HG02642 (cell line): ENCODE data around the gene CD3E.
"Not testable (repeated sequence)": the region's sequence is repeated elsewhere in the genome, so short reads cannot be mapped to it uniquely, and the experiment has no call there.

Experiments used
- ATAC-seq: cut with Tn5 transposase; IDR thresholded peaks from one replicate; pipeline ENCODE4 v1.9.1; 2021; ENCODE audit warnings: mild to moderate bottlenecking; ENCODE audit not compliant: unreplicated experiment, poor library complexity

The CD3E gene

GRCh38 chr11:118289401-118289800, 15.1 kb upstream of the CD3E start:
- no peak for ATAC-seq

- no peak for ATAC-seq
Observed at GRCh38 chr11:118290923-118291322, 13.6 kb upstream of the CD3E start.

GRCh38 chr11:118291477-118292135, 12.9 kb upstream of the CD3E start:
- no peak for ATAC-seq

GRCh38 chr11:118294053-118294452, 10.5 kb upstream of the CD3E start:
- ATAC-seq, result no peak

GRCh38 chr11:118295199-118295598, 9.3 kb upstream of the CD3E start:
- ATAC-seq, result no peak

- ATAC-seq, result no peak
Observed at GRCh38 chr11:118295815-118296454, 8.6 kb upstream of the CD3E start.

- no peak for ATAC-seq
Observed at GRCh38 chr11:118301600-118302195, 2.8 kb upstream of the CD3E start.

GRCh38 chr11:118304227-118304567, 333 bp upstream of the CD3E start:
- no peak for ATAC-seq

- ATAC-seq, result no peak
Observed at GRCh38 chr11:118305726-118306125, 1.2 kb downstream of the CD3E start.

GRCh38 chr11:118306556-118306955, 2.0 kb downstream of the CD3E start:
- ATAC-seq, result no peak

- not testable (repeated sequence) for ATAC-seq
Observed at GRCh38 chr11:118308995-118309528, 4.5 kb downstream of the CD3E start.

GRCh38 chr11:118310271-118310670, 5.7 kb downstream of the CD3E start:
- ATAC-seq, result no peak

GRCh38 chr11:118310781-118311485, 6.4 kb downstream of the CD3E start:
- no peak for ATAC-seq

GRCh38 chr11:118311518-118311917, 7.0 kb downstream of the CD3E start:
- ATAC-seq, result no peak

- ATAC-seq, result no peak
Observed at GRCh38 chr11:118312328-118312727, 7.8 kb downstream of the CD3E start.

GRCh38 chr11:118313242-118313641, 8.7 kb downstream of the CD3E start:
- ATAC-seq, result no peak

GRCh38 chr11:118314988-118315411, 10.5 kb downstream of the CD3E start:
- no peak for ATAC-seq

GRCh38 chr11:118318124-118318523, 13.6 kb downstream of the CD3E start:
- ATAC-seq, result no peak

- no peak for ATAC-seq
Observed at GRCh38 chr11:118318581-118319336, 14.2 kb downstream of the CD3E start.

- no peak for ATAC-seq
Observed at GRCh38 chr11:118319337-118319707, 14.8 kb downstream of the CD3E start.
